ENCODE results near the gene UNC13C.

The UNC13C gene

GRCh38 chr15:54017959-54018358, 39.7 kb downstream of the UNC13C start:
- no peak for DNase-seq (ENCODE audit: low read depth in 2 of 2)

GRCh38 chr15:54026258-54026657, 48.0 kb downstream of the UNC13C start:
- no peak for DNase-seq (ENCODE audit: low read depth in 2 of 2)

DNA sequence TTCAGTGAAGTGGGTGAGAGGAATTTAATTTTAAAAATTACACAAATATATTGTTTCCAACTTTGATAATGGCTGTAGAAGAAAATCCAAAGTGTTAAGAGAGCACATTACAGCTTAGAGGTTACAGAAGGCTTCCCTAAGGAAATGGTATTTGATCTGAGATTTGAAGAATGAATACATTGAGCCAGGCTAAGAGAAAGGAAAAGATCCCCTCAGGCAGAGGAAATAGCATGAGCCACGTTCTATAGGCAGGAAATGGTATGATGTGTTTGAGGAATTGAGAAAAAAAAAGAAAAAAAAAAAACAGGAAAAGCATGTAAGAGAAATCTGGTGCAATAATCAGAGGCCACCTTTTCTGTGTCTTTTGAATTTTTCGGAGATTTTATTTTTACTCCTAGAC, 48.6 kb downstream of the UNC13C start:
- DNase-seq (ENCODE audit: low read depth in 2 of 2): no peak

DNA sequence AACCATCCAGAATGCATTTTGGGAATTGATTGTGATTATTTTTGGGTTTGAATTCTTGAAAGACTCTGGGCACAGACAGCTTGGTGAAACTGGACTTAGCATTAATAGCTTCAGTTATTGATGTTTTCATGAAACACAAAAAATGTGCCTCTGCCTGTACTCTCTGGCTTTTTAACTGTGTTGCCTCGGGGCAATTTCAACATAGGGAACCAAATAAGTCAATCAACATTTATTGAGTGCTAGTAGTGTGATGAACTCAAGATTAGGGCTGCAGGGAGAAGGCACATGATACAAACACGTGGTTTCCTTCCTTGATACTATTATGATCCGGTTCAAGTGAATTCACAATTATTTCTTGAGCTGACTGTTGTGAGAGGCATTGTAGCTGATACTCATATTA, 50.8 kb downstream of the UNC13C start:
- DNase-seq (ENCODE audit: low read depth in 2 of 2): no peak

- no peak for DNase-seq (ENCODE audit: low read depth in 2 of 2)
Observed at GRCh38 chr15:54032066-54032465, 53.8 kb downstream of the UNC13C start.

DNA sequence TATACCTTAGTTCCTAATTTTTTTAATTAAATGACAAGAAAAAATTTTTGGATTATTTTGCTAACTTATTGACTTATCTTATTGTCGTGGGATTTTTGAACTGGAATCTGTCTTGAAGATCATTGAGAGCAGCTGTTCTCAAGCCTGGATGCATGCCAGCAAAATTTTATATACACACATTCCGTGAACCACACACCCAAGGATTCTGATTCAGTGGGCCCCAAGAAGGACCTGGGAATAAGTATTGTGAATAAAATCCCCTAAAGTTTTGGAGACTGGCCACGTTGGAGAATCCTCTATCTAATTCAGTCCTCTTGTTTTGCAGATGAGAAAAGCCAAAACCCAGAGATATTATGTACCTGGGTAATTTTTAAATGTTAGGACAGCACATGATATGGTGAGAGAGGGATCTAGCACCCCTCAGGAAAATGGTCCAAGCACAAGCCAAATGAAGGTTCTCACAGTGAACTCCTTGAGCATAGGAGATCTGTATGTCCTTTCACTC, 55.2 kb downstream of the UNC13C start:
- DNase-seq (ENCODE audit: low read depth in 2 of 2): no peak

DNA sequence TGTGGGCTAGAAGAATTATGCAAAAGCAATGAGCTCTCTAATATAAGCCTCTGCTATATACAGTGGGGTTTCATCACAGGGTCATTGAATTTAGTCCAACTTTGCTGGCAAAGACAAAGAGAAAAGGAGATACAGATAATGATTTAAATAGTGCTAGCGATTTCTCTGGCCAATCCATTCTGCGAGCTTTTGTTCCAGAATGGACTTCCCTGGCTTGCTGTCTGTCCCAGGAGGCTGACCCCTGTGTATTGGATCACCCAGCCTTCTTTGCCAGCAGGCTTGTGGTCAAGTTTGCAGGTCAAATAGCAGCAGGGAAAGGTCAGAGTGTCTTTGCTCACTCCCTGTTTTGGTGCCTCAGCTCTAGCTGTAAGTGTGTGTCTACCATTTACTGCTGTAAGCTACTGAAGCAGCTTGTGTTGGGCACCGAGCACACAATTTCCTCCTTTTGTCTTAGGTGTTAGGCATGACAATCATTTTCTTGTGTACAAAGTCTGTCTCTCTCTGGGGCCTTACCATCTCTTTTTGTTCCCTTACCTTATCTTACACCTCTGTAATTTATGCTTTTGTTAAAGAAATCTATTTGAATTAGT, 55.7 kb downstream of the UNC13C start:
- DNase-seq (ENCODE audit: low read depth in 2 of 2): no peak

GRCh38 chr15:54035616-54036015, 57.4 kb downstream of the UNC13C start:
- no peak for DNase-seq (ENCODE audit: low read depth in 2 of 2)

GRCh38 chr15:54045397-54045796, 67.2 kb downstream of the UNC13C start:
- no peak for DNase-seq (ENCODE audit: low read depth in 2 of 2)

GRCh38 chr15:54046093-54046492, 67.9 kb downstream of the UNC13C start:
- no peak for DNase-seq (ENCODE audit: low read depth in 2 of 2)

- no peak for DNase-seq (ENCODE audit: low read depth in 2 of 2)
Observed at GRCh38 chr15:54064365-54064764, 86.1 kb downstream of the UNC13C start.

GRCh38 chr15:54066403-54066802, 88.2 kb downstream of the UNC13C start:
- no peak for DNase-seq (ENCODE audit: low read depth in 2 of 2)

DNA sequence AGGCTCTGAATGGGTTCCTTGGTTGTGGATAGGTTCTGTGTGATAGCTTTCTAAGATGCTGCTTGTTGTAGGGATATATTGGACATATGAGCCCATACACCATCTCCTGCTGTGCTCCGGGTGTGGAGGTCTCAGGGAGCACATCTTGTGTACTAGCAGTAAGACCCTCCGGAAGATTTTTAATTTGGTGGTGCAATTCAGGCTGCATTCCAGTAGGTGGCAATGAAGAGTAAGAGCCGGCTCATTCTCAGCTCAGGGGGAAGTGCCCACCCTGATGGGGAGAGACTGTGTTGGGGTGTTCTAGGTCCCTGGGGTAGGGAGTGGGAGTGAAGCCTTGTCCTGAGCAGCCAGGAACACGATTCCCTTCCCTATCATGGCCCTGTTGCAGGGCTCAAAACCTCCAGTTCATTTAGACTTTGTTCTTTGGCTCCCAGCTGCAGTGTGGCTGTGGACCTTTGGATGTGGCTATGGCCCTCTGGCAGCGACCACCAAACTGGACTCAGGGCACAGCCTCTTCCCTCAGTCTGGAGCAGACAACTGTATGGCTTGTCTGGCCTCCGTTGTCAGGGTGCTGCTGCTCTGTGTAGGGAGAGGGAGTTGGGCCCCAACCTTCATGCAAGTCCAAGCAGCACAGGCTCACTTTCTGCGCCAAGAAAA, 104.7 kb downstream of the UNC13C start:
- DNase-seq (ENCODE audit: low read depth in 2 of 2): no peak

- DNase-seq (ENCODE audit: low read depth in 2 of 2): no peak
Observed at GRCh38 chr15:54083501-54083900, 105.3 kb downstream of the UNC13C start.

- no peak for DNase-seq (ENCODE audit: low read depth in 2 of 2)
Observed at GRCh38 chr15:54083991-54084390, 105.8 kb downstream of the UNC13C start.

DNA sequence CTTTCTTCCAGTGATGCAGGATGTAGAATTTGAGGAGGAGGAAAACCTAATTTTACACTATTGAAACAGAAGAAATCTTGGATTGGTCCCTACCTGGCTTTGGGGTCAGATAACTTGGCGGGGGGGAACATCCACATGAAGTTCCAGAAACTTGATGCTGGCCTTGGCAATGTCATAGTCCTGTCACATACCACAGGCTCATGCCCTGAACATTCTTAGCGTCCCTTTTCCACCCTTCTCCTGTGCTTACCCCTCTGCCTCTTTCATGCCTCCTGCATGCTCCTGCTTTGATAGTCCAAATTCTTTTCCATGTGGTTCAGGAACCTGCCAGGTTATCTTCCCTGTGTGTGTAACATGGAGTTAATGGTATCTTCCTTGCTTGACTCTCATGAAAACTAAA, 110.6 kb downstream of the UNC13C start:
- no peak for DNase-seq (ENCODE audit: low read depth in 2 of 2)

- no peak for DNase-seq (ENCODE audit: low read depth in 2 of 2)
Observed at GRCh38 chr15:54089776-54090175, 111.5 kb downstream of the UNC13C start.

GRCh38 chr15:54091651-54092050, 113.4 kb downstream of the UNC13C start:
- no peak for DNase-seq (ENCODE audit: low read depth in 2 of 2)

DNA sequence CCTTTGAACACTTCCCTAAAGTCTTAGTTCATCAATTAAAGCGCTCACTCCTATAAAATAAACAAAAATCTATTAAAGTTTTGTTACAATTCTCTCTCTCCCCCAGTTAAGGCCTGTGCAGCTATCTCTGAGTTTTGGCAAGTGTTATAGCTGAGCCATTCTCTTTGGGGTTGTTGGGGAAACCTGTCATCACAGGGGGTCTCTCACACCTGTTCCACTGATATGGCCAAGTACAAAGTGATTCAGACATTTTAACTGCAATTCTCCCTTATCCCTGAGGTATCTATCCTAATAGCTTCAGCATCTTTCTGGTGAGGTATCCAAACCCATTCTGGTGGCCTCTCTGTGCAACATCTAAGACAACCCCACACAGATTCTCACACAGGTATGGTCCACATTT, 116.4 kb downstream of the UNC13C start:
- no peak for DNase-seq (ENCODE audit: low read depth in 2 of 2)

DNA sequence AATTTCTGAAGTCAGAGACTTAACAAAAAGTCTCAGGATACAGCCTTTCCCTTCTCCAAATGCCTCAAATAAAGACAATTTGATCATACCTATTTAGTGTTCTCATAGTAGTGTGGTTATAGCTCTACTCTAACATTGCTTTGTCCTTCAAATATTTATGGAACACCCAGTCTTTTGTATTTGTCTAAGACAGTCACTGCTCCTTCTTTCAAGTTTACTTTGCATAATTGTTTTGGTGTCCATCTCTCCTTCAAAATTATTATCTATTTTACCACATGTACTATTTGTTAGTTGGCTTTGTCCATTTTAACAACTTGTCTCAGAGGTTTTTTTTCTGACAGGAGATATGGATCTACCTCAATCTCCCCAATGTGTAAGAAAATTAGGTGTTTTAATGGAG, 118.8 kb downstream of the UNC13C start:
- DNase-seq (ENCODE audit: low read depth in 2 of 2): no peak

DNA sequence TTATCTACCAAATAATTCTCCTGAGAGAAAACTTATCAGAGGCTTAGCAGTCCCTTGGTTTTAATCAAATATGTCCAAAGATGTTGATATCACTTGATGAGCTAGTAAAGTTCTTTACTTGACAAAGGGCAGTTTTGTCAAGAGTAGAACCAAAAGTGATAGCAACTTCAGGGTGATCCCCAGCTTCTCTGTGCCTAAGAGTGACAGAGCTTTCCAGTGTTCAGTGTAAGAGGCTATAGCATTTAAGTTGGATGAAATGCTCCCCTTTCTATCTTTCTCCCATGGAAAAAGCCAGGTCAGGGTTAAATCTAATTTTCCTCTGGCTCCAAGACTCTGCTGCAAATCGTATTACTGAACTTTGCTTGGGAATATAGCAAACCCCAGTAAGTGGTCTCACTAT, 120.8 kb downstream of the UNC13C start:
- DNase-seq (ENCODE audit: low read depth in 2 of 2): no peak

GRCh38 chr15:54101664-54102270, 123.5 kb downstream of the UNC13C start:
- no peak for DNase-seq (ENCODE audit: low read depth in 2 of 2)

- no peak for DNase-seq (ENCODE audit: low read depth in 2 of 2)
Observed at GRCh38 chr15:54102704-54103103, 124.5 kb downstream of the UNC13C start.

Measured in fibroblast of skin of left quadriceps (primary cell).